Measurements from ENCODE around the gene TMEM243. TPM values are rescaled to one million over a fixed set of nuclear protein-coding genes. Genes with fewer than 3 reads are reported as not detected.

The TMEM243 gene
- total and polyA plus RNA-seq, 2 of the 4 experiments (the other 2 are of a cell fraction): 28.7 to 31.1 TPM

GRCh38 chr7:87159538-87159937 lies 60.0 kb downstream of the TMEM243 start:
- no peak overlapping the region for H4K91ac ChIP-seq (ENCODE audit: insufficient read depth, low read depth, low read length)
- no peak overlapping the region for H3K14ac ChIP-seq (replicated peaks; ENCODE audit: low read depth, low read length)
- no peak overlapping the region for H2AK9ac ChIP-seq (replicated peaks; ENCODE audit: low read depth, low read length, poor library complexity)
- in situ Hi-C loops (cut with MboI; ENCODE audit: low sequenced_read_pairs) (no loop called here), intact Hi-C loops (cut with micrococcal nuclease) (loop anchor here (10.0 kb wide), 2 partner anchors 185 to 715 kb away; partner anchors contain the start of genes CROT, DBF4 and SLC25A40), dilution Hi-C loops (cut with HindIII; ENCODE audit: low sequenced_read_pairs, unreplicated experiment) (no loop called here)
- ATAC-seq (ENCODE audit: low read depth) (no peak), DNase-seq (no peak)
- no peaks in the 10 kb centered on the region for H3K27me3 ChIP-seq (ENCODE audit: control insufficient read depth, insufficient read depth, low read length)
- H3K18ac ChIP-seq (ENCODE audit: low read depth, low read length): no peak overlapping the region
- H4K20me1 ChIP-seq (ENCODE audit: insufficient read depth, low read length): peaks cover 33% of the 10 kb centered on the region
- CTCF ChIA-PET: no interaction called here
- no peak overlapping the region for H3K4me2 ChIP-seq (ENCODE audit: low read depth, low read length)
- no peak overlapping the region for H2BK20ac ChIP-seq (ENCODE audit: low read depth, low read length)
- no peak overlapping the region for H2AK5ac ChIP-seq (ENCODE audit: low read depth, low read length)
- H4K8ac ChIP-seq (ENCODE audit: low read depth in 2 of 2, low read length in 2 of 2): no peak overlapping the region
- no peak overlapping the region for H2BK5ac ChIP-seq (ENCODE audit: low read depth, low read length, poor library complexity, severe bottlenecking)
- no peak overlapping the region for H3K9ac ChIP-seq (ENCODE audit: low read depth, low read length)
- TF ChIP-seq MXI1 (IDR thresholded peaks at IDR 0.05; ENCODE audit: borderline replicate concordance, low read depth, low read length): no peak
- TF ChIP-seq CHD1 (IDR thresholded peaks at IDR 0.05; ENCODE audit: low read depth, low read length): no peak
- no peak for TF ChIP-seq SMC3 (IDR thresholded peaks at IDR 0.05; ENCODE audit: low read depth, low read length)
- no peak for TF ChIP-seq CTCF (conservative IDR thresholded peaks at IDR 0.05; ENCODE audit: low read depth, low read length)
- no peak overlapping the region for H4K5ac ChIP-seq (ENCODE audit: low read depth, low read length)
- POLR2A ChIA-PET (ENCODE audit: unreplicated experiment): no interaction called here
- H3K4ac ChIP-seq (ENCODE audit: low read depth, low read length): no peak overlapping the region
- H3K4me3 ChIP-seq (ENCODE audit: insufficient read depth, low read depth, low read length): no peak overlapping the region
- H3K4me1 ChIP-seq (ENCODE audit: control insufficient read depth, insufficient read depth, low read length): 0 out of 2 replicates have a peak, but pooled peaks cover 2% of the 10 kb centered on the region
- no peak overlapping the region for H2BK15ac ChIP-seq (ENCODE audit: low read depth, low read length)
- H3K9me3 ChIP-seq (ENCODE audit: control insufficient read depth, insufficient read depth, low read length): no peaks in the 10 kb centered on the region
- H3K23ac ChIP-seq (ENCODE audit: low read depth, low read length): no peak overlapping the region
- no peaks in the 10 kb centered on the region; the same call in 1 of the 2 replicates for H3K9me1 ChIP-seq (ENCODE audit: insufficient read depth, low read length)
- no peak overlapping the region for H3K27ac ChIP-seq (ENCODE audit: insufficient read depth, low read length)
- H3K56ac ChIP-seq (ENCODE audit: extremely low read depth, insufficient read depth, low read length): no peak overlapping the region
- BruUV-seq (replicated peaks): no TSS peak
- H2AFZ ChIP-seq (replicated peaks; ENCODE audit: low read length, poor library complexity): no peak overlapping the region
- peaks cover 9 to 21% of the 10 kb centered on the region in 2 experiments; a peak in 3 of 4 replicates for H3K79me1 ChIP-seq (ENCODE audit: low read depth in 1 of 2, low read length in 2 of 2)
- WGBS, 2 experiments (ENCODE audit: extremely low coverage in 2 of 2, insufficient read length in 1 of 2): no CpG with 5 or more reads among the region's 2 CpGs
- no peak overlapping the region for H2BK120ac ChIP-seq (ENCODE audit: low read depth, low read length)
- H3K36me3 ChIP-seq (ENCODE audit: control insufficient read depth, insufficient read depth, low read length): peaks cover 6% of the 10 kb centered on the region

Data from IMR-90 (cell line).